Stimulated activated CD8-positive, alpha-beta memory T cell treated with anti-CD3 and anti-CD28 coated beads, Interleukin-12 subunit alpha, Interleukin-12 subunit beta, amount 100 ng/mL, for 24 hours (primary cell): ENCODE measurements around the gene CLEC14A.

Experiments
- DNase-seq: peaks from one replicate; pipeline ENCODE4 v3.0.0-alpha.2; 2020; ENCODE audit errors: extremely low read depth

CLEC14A gene

GRCh38 chr14:38248321-38249028 lies 7.4 kb downstream of the CLEC14A start:
- no peak for DNase-seq

GRCh38 chr14:38243696-38244240 lies 12.1 kb downstream of the CLEC14A start:
- no peak for DNase-seq

GRCh38 chr14:38238878-38239277 lies 17.0 kb downstream of the CLEC14A start:
- no peak for DNase-seq

- DNase-seq = no peak
Measured at GRCh38 chr14:38238332-38238731, 17.6 kb downstream of the CLEC14A start.

- DNase-seq = no peak
Measured at GRCh38 chr14:38233218-38233617, 22.7 kb downstream of the CLEC14A start.

GRCh38 chr14:38226366-38226765 lies 29.5 kb downstream of the CLEC14A start:
- no peak for DNase-seq

GRCh38 chr14:38225946-38226345 lies 29.9 kb downstream of the CLEC14A start:
- no peak for DNase-seq

- DNase-seq = no peak
Measured at GRCh38 chr14:38224338-38224737, 31.6 kb downstream of the CLEC14A start.

- DNase-seq = no peak
Measured at GRCh38 chr14:38221077-38221476, 34.8 kb downstream of the CLEC14A start.

GRCh38 chr14:38217553-38217952 lies 38.3 kb downstream of the CLEC14A start:
- DNase-seq = no peak

- no peak for DNase-seq
Measured at GRCh38 chr14:38213001-38213400, 42.9 kb downstream of the CLEC14A start.

- DNase-seq = no peak
Measured at GRCh38 chr14:38212111-38212510, 43.8 kb downstream of the CLEC14A start.

- no peak for DNase-seq
Measured at GRCh38 chr14:38211255-38211735, 44.6 kb downstream of the CLEC14A start.

GRCh38 chr14:38210587-38211216 lies 45.2 kb downstream of the CLEC14A start:
- DNase-seq = no peak

GRCh38 chr14:38209572-38210557 lies 46.0 kb downstream of the CLEC14A start:
- no peak for DNase-seq

- no peak for DNase-seq
Measured at GRCh38 chr14:38208618-38209562, 47.0 kb downstream of the CLEC14A start.

GRCh38 chr14:38207736-38208617 lies 47.9 kb downstream of the CLEC14A start, which contains the start of gene SSTR1:
SSTR1 (plus strand) TSS chr14:38207904; CDS start chr14:38209390, 1,486 bp downstream.
- DNase-seq = no peak

- DNase-seq = no peak
Measured at GRCh38 chr14:38207377-38207735, 48.5 kb downstream of the CLEC14A start.

- no peak for DNase-seq
Measured at GRCh38 chr14:38206689-38207376, 49.1 kb downstream of the CLEC14A start.
